H1 (cell line): Measurements from ENCODE around the gene MED23. TPM values are rescaled to one million over a fixed set of nuclear protein-coding genes. Genes with fewer than 3 reads are reported as not detected.

Source experiments
- CHD1 ChIP-seq: IDR thresholded peaks from 2 replicates; pipeline ENCODE4 v1.6.1; 2012; ENCODE audit warnings: low read depth, low read length, improper control_type of control experiment
- CREB1 ChIP-seq: IDR thresholded peaks from 2 replicates; pipeline ENCODE4 v1.6.1; 2012; ENCODE audit warnings: inconsistent platforms
- KDM5A ChIP-seq: fragments of 200-600 bp; IDR thresholded peaks from 2 replicates; pipeline ENCODE4 v1.7.1; 2012; ENCODE audit warnings: mild to moderate bottlenecking, low read length, inconsistent platforms, mixed read lengths
- NRF1 ChIP-seq: IDR thresholded peaks from 2 replicates; pipeline ENCODE4 v1.6.1; 2011; ENCODE audit warnings: mild to moderate bottlenecking, low read depth, low read length, improper control_type of control experiment
- SIRT6 ChIP-seq: IDR thresholded peaks from one replicate; pipeline ENCODE4 v1.7.1; 2012; ENCODE audit warnings: low read length, inconsistent platforms
- SP1 ChIP-seq: IDR thresholded peaks from 2 replicates; pipeline ENCODE4 v1.6.1; 2011; ENCODE audit warnings: low read depth, low read length
- polyA plus RNA-seq, 7 experiments: library from polyadenylated mRNA; depleted of rRNA in 3 of 7; stranded (reverse) in 5 of 7; unstranded in 2 of 7; fragments of >200 nt in 5 of 7; fragments of 200-250 nt in 2 of 7; gene quantifications; 1 replicate in 5 of 7; 2 replicates in 1 of 7; 4 replicates in 1 of 7; pipeline versions ENCODE4 v1.2.1 to v1.2.3, GENCODE V29; 2011 to 2013; ENCODE audit warnings: missing spikeins in 2 of 7, mixed read lengths in 2 of 7
- total RNA-seq: library from RNA; stranded (reverse); fragmentation: NEBNext Ultra II Directional; extraction: Animal tissue kit (Norgen Biotek cat#: 25700); gene quantifications from 2 replicates; pipeline ENCODE4 v1.2.1, GENCODE V29; 2021
- TF ChIP-seq, protein P1 (sequence below): IDR thresholded peaks from 2 replicates; pipeline ENCODE4 v1.6.1; 2012; ENCODE audit warnings: low read length, inconsistent platforms

The MED23 gene
- total and polyA plus RNA-seq, 2 of the 8 experiments (the other 6 are each of a cell fraction or from before 2014, with no cell fraction given): 10.5 to 13.0 TPM

- TF ChIP-seq, protein P1, sequence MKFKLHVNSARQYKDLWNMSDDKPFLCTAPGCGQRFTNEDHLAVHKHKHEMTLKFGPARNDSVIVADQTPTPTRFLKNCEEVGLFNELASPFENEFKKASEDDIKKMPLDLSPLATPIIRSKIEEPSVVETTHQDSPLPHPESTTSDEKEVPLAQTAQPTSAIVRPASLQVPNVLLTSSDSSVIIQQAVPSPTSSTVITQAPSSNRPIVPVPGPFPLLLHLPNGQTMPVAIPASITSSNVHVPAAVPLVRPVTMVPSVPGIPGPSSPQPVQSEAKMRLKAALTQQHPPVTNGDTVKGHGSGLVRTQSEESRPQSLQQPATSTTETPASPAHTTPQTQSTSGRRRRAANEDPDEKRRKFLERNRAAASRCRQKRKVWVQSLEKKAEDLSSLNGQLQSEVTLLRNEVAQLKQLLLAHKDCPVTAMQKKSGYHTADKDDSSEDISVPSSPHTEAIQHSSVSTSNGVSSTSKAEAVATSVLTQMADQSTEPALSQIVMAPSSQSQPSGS: no peak
- no peak for TF ChIP-seq NRF1
- TF ChIP-seq SIRT6: no peak
- no peak for TF ChIP-seq KDM5A
- no peak for TF ChIP-seq CHD1
- TF ChIP-seq SP1: no peak
- no peak for TF ChIP-seq CREB1
Measured at GRCh38 chr6:131663578-131664165, 35.6 kb upstream of the MED23 start (continued).
